Common myeloid progenitor, CD34-positive (primary cell): ENCODE results near the gene NUF2.

Experiments
- CTCF ChIA-PET: fragments of 350-600 bp; sonication (Branson Sonifier 250); formaldehyde crosslinking; loops from one replicate; lab custom pipeline; 2021; ENCODE audit warnings: antibody characterized with exemption; lab: Charles Lee
- POLR2A ChIA-PET: fragments of 350-600 bp; sonication (Branson Sonifier 250); formaldehyde crosslinking; loops from one replicate; lab custom pipeline; 2021; ENCODE audit warnings: antibody characterized with exemption; lab: Charles Lee
- DNase-seq, 3 donors: peaks; one replicate each; pipeline versions ENCODE4 v3.0.0 to v3.0.0-alpha.2; 2013
- H3K27ac ChIP-seq, 2 experiments: 1 replicate in 1 of 2; 2 replicates in 1 of 2; pipeline ENCODE4 v1.7.0; 2013; ENCODE audit warnings: inconsistent platforms in 2 of 2, low read length in 2 of 2, mild to moderate bottlenecking in 2 of 2, low read depth in 1 of 2, moderate library complexity in 1 of 2; ENCODE audit not compliant: severe bottlenecking in 2 of 2, insufficient read depth in 1 of 2, poor library complexity in 1 of 2
- H3K27me3 ChIP-seq, 5 experiments: replicated peaks in 2 of 5; 1 replicate in 3 of 5; 2 replicates in 2 of 5; pipeline versions ENCODE4 v1.6.1 to v1.7.0; 2013; ENCODE audit warnings: low read length in 4 of 5, mild to moderate bottlenecking in 2 of 5, moderate library complexity in 2 of 5, inconsistent platforms in 1 of 5; ENCODE audit not compliant: insufficient read depth in 5 of 5, control insufficient read depth in 4 of 5
- H3K36me3 ChIP-seq, 4 experiments: 1 replicate in 2 of 4; 2 replicates in 2 of 4; pipeline versions ENCODE4 v1.6.1 to v1.7.0; 2013; ENCODE audit warnings: low read length in 3 of 4, control low read depth in 1 of 4, mild to moderate bottlenecking in 1 of 4; ENCODE audit not compliant: control insufficient read depth in 4 of 4, insufficient read depth in 4 of 4
- H3K4me1 ChIP-seq, 4 experiments: 1 replicate in 3 of 4; 2 replicates in 1 of 4; pipeline versions ENCODE4 v1.6.1 to v1.7.1; 2013; ENCODE audit warnings: low read length in 3 of 4, mild to moderate bottlenecking in 3 of 4, control low read depth in 1 of 4, inconsistent platforms in 1 of 4, moderate library complexity in 1 of 4; ENCODE audit not compliant: control insufficient read depth in 4 of 4, insufficient read depth in 4 of 4; ENCODE audit errors: control extremely low read depth in 1 of 4
- H3K4me3 ChIP-seq, 7 experiments: 1 replicate in 4 of 7; 2 replicates in 3 of 7; pipeline versions ENCODE4 v1.5.1 to v1.7.0; 2013; ENCODE audit warnings: mild to moderate bottlenecking in 7 of 7, low read length in 6 of 7, moderate library complexity in 6 of 7, inconsistent platforms in 2 of 7, low read depth in 2 of 7, control low read depth in 1 of 7; ENCODE audit not compliant: insufficient read depth in 4 of 7, control insufficient read depth in 1 of 7; ENCODE audit errors: extremely low read depth in 1 of 7
- H3K9me3 ChIP-seq, 5 experiments: 1 replicate in 4 of 5; 2 replicates in 1 of 5; pipeline versions ENCODE4 v1.6.1 to v1.7.1; 2013; ENCODE audit warnings: low read length in 4 of 5, mild to moderate bottlenecking in 2 of 5, inconsistent platforms in 1 of 5, low read depth in 1 of 5, moderate library complexity in 1 of 5; ENCODE audit not compliant: control insufficient read depth in 4 of 5, insufficient read depth in 2 of 5; ENCODE audit errors: control extremely low read depth in 1 of 5
- WGBS: methylation state at CpG from one replicate; pipeline ENCODE4 v1.1.5; 2013; ENCODE audit not compliant: insufficient coverage; 5-methylcytosine and 5-hydroxymethylcytosine counted together

The NUF2 gene

GRCh38 chr1:163399001-163399400, 77.2 kb downstream of the NUF2 start:
- Histone ChIP-seq H3K27me3 (peaks cover 0 to 5% (median 0%) of the 10 kb centered on the region in 5 experiments), H3K36me3 (no peaks in the 10 kb centered on the region), H3K27ac (no peak overlapping the region), H3K9me3 (no peaks in the 10 kb centered on the region), H3K4me1 (no peaks in the 10 kb centered on the region), H3K4me3 (no peak overlapping the region)
- ChIA-PET CTCF (no interaction called here), POLR2A (no interaction called here)
- DNase-seq, result no peak
- 90% methylated on average over 5 of the region's 5 CpGs for WGBS

- ChIA-PET CTCF (no interaction called here), POLR2A (no interaction called here)
- H3K27me3 ChIP-seq, result peaks cover 0 to 5% (median 0%) of the 10 kb centered on the region in 5 experiments
- no peaks in the 10 kb centered on the region for H3K9me3 ChIP-seq
- no peaks in the 10 kb centered on the region for H3K4me1 ChIP-seq
- H3K4me3 ChIP-seq, result no peak overlapping the region
- no peaks in the 10 kb centered on the region for H3K36me3 ChIP-seq
- WGBS, result 71% methylated on average over 9 of the region's 9 CpGs
- H3K27ac ChIP-seq, result no peak overlapping the region
- DNase-seq, result no peak
Observed at GRCh38 chr1:163399976-163400601, 78.3 kb downstream of the NUF2 start.

- Histone ChIP-seq H3K27me3 (peaks cover 0 to 5% (median 0%) of the 10 kb centered on the region in 5 experiments), H3K4me1 (no peaks in the 10 kb centered on the region), H3K36me3 (no peaks in the 10 kb centered on the region), H3K9me3 (no peaks in the 10 kb centered on the region), H3K27ac (no peak overlapping the region), H3K4me3 (no peak overlapping the region)
- POLR2A ChIA-PET, result no interaction called here
- CTCF ChIA-PET, result no interaction called here
- WGBS, result 100% methylated on average over 3 of the region's 3 CpGs
- DNase-seq, result no peak
Observed at GRCh38 chr1:163401211-163401610, 79.5 kb downstream of the NUF2 start.
